ENCODE data around the gene TRAPPC10.

Gene TRAPPC10, protein sequence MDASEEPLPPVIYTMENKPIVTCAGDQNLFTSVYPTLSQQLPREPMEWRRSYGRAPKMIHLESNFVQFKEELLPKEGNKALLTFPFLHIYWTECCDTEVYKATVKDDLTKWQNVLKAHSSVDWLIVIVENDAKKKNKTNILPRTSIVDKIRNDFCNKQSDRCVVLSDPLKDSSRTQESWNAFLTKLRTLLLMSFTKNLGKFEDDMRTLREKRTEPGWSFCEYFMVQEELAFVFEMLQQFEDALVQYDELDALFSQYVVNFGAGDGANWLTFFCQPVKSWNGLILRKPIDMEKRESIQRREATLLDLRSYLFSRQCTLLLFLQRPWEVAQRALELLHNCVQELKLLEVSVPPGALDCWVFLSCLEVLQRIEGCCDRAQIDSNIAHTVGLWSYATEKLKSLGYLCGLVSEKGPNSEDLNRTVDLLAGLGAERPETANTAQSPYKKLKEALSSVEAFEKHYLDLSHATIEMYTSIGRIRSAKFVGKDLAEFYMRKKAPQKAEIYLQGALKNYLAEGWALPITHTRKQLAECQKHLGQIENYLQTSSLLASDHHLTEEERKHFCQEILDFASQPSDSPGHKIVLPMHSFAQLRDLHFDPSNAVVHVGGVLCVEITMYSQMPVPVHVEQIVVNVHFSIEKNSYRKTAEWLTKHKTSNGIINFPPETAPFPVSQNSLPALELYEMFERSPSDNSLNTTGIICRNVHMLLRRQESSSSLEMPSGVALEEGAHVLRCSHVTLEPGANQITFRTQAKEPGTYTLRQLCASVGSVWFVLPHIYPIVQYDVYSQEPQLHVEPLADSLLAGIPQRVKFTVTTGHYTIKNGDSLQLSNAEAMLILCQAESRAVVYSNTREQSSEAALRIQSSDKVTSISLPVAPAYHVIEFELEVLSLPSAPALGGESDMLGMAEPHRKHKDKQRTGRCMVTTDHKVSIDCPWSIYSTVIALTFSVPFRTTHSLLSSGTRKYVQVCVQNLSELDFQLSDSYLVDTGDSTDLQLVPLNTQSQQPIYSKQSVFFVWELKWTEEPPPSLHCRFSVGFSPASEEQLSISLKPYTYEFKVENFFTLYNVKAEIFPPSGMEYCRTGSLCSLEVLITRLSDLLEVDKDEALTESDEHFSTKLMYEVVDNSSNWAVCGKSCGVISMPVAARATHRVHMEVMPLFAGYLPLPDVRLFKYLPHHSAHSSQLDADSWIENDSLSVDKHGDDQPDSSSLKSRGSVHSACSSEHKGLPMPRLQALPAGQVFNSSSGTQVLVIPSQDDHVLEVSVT

DNA sequence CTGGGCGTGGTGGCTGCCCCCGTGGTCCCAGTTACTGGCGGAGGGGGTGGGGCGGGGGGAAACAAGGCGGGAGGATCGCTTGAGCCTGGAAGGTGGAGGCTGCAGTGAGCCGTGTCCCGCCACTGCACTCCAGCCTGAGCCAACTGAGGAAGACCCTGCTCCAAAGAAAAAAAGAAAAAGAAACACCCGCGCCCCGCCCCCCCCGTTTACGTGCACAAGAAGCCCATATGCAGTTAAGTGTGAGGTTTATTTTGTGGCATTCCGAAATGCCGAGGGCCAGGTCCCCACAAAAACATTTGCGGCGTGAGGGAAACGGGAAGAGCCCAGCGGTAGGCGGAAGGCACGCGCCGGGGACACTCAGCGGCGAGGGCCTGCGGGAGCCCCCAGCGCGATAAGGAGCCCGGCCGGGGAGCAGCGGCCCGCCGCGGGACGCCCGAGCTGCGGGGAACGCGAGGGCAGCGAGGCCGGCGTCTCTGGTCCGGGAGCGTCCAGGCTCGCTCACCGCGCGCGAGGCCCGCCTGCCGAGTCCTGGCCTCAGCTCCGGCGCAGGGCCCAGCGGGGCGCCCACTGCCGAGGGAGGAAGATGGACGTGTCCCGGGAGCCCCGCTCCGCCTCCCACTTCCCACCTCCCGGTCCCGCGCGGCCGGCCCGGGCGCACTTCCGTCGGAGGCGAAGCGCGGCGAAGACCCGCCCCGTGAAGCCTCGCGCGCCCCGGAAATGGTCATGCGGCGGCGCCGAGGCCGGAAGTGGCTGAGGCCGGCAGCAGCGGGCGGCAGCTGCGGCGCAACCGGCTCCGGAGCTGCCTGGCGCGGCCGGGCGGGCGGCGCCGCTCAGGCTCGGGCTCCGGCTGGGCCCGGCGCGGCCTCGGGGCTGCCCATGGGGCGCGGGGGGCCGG lies at the start of gene TRAPPC10:
TRAPPC10 (plus strand) TSS at position 731 of the 895 bp plus-strand sequence. CDS start 185 bp downstream, outside the sequence.
- peak; percentile 63 to 69 for DNase-seq

DNA sequence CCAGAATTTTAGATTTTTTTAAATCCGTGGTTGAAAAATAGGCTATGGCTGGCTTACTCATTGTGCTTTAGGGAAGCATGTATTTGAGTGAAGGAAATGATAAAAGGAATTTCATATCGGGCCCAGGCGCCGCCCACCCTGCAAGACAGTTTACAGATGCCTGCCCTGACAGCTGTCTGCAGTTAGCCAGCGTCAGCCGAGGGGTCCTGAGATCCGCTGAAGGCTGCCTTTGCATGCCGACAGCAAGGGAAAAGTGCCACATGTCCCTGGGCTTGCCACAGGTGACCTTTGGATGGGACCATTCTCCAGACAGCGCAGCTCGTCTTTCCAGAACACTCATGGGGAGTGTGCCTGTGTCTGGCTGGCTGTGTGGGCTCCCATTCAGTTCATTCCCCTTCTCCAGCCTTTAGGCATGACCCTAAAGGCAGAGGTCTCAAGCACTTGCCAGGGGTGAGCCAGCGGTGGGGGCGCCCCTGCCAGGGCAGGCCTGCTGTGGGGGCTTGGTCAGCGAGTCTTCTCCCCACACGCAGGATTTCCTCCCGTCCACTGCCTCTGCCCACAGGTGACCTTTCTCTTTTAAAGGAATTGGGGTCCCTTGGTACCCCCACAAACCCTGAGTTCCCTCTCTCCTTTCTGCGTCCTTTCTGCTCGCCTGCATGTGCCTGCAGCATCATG lies 46.1 kb upstream of the TRAPPC10 start:
- no peak for DNase-seq

DNA sequence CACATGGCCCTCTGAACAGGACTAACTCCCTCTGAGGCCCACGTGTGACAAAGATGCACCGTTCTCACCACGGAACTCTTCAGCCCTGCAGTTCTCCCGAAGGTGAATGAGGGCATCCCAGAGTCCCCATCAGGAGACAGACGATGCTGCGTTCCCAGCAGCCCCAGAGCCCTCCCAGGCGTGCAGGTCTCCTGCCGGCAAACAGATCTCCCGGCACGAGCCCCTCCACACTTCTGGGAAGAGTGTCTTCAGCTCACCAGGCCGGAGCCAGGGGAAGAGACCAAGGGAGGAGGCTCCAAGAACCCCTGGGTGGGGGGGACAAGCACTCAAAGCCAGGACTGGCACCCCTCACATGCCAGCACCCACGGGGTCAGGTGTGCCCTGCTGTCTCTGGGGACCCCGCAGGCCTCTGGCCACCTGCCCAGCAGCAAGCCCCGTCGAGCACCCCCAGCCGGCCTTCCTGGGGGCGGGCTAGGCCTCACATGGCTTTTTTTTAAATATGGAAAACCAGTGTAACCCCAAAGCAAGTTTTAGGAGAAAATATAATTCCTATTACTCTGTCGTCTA lies 45.1 kb upstream of the TRAPPC10 start:
- DNase-seq, result no peak

- DNase-seq, result no peak
These were observed 44.1 kb upstream of the TRAPPC10 start for GRCh38 chr21:43967981-43968380.

- no peak for DNase-seq
These were observed 43.5 kb upstream of the TRAPPC10 start for GRCh38 chr21:43968410-43969114.

GRCh38 chr21:43969115-43969444 lies 43.0 kb upstream of the TRAPPC10 start:
- no peak for DNase-seq

DNA sequence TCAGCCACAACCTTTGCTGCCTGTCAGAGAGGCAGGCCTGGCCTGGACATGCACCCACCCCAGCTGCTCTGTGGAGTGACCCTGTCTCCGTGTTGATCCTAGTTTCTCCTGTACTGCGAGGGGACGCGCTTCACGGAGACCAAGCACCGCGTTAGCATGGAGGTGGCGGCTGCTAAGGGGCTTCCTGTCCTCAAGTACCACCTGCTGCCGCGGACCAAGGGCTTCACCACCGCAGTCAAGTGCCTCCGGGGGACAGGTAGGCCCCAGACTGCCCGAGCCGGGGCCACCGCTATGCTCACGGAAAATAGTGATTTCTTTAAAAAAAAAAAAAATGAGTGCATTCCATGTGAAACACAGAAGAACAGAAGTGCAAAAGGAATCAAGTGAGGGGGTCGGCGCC lies 41.6 kb upstream of the TRAPPC10 start:
- DNase-seq, result no peak

GRCh38 chr21:43971201-43971991 lies 40.7 kb upstream of the TRAPPC10 start:
- no peak for DNase-seq

DNA sequence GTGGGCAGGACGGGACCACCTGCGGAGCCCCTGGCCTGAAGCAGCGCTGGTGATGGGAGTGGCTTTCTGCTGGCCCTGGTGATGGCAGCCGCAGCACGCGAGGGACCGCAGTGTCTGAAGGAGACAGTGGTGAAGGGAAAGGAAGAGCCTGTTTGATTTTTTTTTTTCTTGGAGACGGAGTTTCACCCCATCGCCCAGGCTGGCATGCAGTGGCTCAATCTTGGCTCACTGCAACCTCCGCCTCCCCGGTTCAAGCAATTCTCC lies 40.2 kb upstream of the TRAPPC10 start:
- DNase-seq, result no peak

- no peak for DNase-seq
These were observed 39.1 kb upstream of the TRAPPC10 start for GRCh38 chr21:43972850-43973633.

DNA sequence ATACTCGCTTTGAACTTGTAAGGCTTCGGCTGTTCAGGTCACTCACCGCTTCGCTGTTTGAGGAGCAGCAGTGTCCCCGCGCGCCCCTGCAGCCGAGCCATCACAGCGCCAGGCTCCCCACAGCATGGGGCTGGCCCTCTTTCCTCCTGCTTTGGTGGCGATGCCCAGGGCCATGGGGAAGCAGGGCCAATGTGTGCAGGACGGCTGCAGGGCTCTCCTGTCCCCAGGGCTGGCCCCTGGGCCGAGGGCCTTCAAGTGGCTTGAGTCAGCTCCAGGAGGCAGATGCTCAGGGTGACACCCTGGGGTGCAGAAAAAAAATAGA lies 38.5 kb upstream of the TRAPPC10 start:
- no peak for DNase-seq

GRCh38 chr21:43974791-43975468 lies 37.2 kb upstream of the TRAPPC10 start:
- no peak for DNase-seq

DNA sequence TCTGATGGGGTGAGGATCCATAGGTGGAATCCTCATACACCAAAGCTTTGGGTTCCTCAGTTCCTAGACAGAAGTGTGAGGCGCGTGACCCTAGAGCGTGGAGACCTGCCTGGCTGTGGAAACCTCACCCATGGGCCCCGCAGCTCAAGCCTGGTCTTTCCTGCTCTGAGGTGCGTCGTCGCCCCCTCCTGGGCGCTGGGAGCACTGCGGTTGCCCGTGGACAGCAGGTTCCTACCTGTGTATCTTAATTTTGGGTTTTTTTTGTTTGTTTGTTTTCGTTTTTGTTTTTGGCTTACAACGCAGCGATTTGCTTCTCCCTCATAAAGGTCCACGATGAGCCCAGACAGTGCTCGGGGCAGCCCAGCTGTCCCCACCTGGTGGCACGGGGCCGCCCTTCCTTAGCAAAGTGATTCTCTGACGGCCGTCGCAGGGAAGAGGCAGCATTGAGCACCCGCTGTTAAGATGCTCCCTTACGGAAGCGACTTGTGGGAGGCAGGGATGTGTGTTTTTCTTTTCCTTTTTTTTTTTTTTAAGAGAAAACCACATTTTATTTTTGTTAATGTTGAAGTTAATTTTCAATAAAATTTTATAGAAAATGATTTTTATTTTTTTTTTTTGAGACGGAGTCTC lies 36.5 kb upstream of the TRAPPC10 start:
- peak; percentile 72 to 88 for DNase-seq

DNA sequence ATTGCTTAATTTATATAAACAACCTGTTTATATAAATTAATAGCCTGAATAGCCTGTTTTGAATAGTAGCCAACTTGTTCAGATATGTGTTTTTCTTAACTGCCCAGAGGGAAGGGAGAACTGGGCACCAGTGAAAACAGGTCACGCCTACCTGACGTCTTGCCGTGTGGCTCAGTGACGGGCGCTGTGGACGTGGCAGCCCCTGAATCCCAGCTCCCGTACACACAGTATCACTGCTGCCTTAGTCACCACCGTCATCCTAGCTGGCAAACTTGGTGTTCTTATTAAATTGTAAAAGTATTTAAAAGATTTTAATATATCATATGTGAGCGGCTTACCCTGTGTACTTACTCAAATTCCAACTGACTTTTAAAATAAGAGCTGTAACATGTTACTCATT lies 35.4 kb upstream of the TRAPPC10 start:
- DNase-seq, result no peak

DNA sequence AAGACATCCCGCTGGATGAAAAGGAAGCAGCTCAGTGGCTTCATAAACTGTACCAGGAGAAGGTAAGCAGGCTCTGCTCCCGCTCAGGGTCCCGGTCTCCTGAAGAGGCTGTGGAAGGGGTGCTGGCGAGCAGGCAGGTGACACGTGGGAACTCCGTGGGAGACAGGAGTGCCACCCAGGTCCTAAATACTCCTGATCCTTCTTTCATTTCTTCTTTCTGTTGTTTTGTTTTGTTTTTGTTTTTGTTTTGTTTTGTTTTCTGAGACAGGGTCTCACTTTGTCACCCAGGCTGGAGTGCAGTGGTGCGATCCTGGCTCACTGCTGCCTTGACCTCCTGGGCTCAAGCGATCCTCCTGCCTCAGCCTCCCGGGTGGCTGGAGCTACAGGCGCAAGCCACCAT lies 34.0 kb upstream of the TRAPPC10 start:
- DNase-seq, result no peak

DNA sequence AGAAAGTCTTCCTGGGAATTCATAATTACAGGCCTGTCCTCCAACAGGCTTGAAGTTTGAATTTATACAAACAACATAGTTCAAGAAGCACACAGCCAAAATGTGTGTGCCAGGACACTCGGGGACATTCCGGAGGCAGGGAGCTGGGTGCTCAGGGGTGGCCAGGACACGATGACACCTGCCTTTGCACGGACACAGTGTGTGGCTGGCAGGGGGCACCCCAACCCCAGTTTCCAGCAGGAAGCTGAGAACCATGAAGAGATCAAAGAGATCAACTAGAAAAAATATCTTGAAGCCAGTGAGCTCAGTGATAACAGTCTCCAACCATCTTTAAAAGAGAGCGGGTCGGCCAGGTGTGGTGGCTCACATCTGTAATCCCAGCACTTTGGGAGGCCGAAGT lies 32.5 kb upstream of the TRAPPC10 start:
- DNase-seq, result no peak

- DNase-seq, result no peak
These were observed 30.8 kb upstream of the TRAPPC10 start for GRCh38 chr21:43981151-43981870.

DNA sequence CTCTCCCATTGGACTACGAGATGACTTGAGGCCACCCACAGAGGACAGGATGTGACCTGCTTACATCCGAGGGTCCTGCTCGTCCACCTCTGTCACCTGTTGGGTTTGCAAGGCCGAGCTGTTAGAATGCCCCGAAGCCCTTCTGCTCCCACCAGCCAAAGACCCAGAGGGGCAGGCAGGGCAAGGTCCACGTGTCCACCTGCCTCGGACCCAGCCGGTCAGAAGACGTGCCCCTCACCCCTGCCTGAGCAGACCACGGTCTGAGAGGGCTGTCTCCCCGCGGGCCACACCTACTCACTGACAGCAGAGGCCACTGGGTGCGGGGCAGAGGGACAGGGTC lies 30.3 kb upstream of the TRAPPC10 start:
- no peak for DNase-seq

Data from activated CD4-positive, alpha-beta T cell treated with anti-CD3 and anti-CD28 coated beads for 4 hours (primary cell).